OCI-LY3 (cell line): ENCODE data around the gene OBSCN.

ENCODE experiments used
- H2AFZ ChIP-seq: fragments of 200-600, 300-600 bp; shearing (Covaris generic); 2 replicates; pipeline ENCODE4 v1.6.0; 2014; ENCODE audit warnings: antibody characterized with exemption, low read depth, low read length
- H3K27ac ChIP-seq: fragments of 200-600, 300-600 bp; sonication (generic); 2 replicates; pipeline ENCODE4 v1.5.1; 2014; ENCODE audit warnings: mild to moderate bottlenecking, low read length, moderate library complexity, mixed read lengths
- H3K27me3 ChIP-seq: fragments of 200-600, 300-600 bp; sonication (generic); 2 replicates; pipeline ENCODE4 v1.6.1; 2014; ENCODE audit warnings: low read depth, low read length, mixed read lengths
- H3K36me3 ChIP-seq: fragments of 200-600, 300-600 bp; sonication (generic); replicated peaks from 2 replicates; pipeline ENCODE3; 2014; ENCODE audit warnings: low read depth, low read length, mixed read lengths
- H3K4me1 ChIP-seq: fragments of 300-600, 200-600 bp; sonication (generic); 2 replicates; pipeline ENCODE4 v1.6.1; 2014; ENCODE audit warnings: low read length, mixed read lengths
- H3K4me2 ChIP-seq: fragments of 200-600, 300-600 bp; sonication (generic); 2 replicates; pipeline ENCODE4 v1.6.1; 2014; ENCODE audit warnings: low read length, mixed read lengths
- H3K4me3 ChIP-seq: fragments of 300-600, 200-600 bp; sonication (generic); 2 replicates; pipeline ENCODE4 v1.5.1; 2014; ENCODE audit warnings: antibody characterized with exemption, mild to moderate bottlenecking, low read length, moderate library complexity
- H3K79me2 ChIP-seq: fragments of 300-600, 200-600 bp; shearing (Covaris generic); 2 replicates; pipeline ENCODE4 v1.6.1; 2014; ENCODE audit warnings: mild to moderate bottlenecking, low read length, mixed read lengths
- H3K9ac ChIP-seq: fragments of 300-600, 200-600 bp; shearing (Covaris generic); 2 replicates; pipeline ENCODE4 v1.6.0; 2014; ENCODE audit warnings: mild to moderate bottlenecking, low read length, moderate library complexity
- H3K9me3 ChIP-seq: fragments of 200-600, 300-600 bp; shearing (Covaris generic); 2 replicates; pipeline ENCODE4 v1.6.1; 2014; ENCODE audit warnings: low read length, mixed read lengths; ENCODE audit not compliant: insufficient read depth
- H4K20me1 ChIP-seq: fragments of 200-600, 300-600 bp; sonication (generic); 2 replicates; pipeline ENCODE4 v1.6.1; 2016; ENCODE audit warnings: low read length, mixed read lengths; ENCODE audit not compliant: insufficient read depth
- EZH2phosphoT487 ChIP-seq: fragments of 200-600 bp; shearing (Covaris generic); IDR thresholded peaks from 2 replicates; pipeline ENCODE4 v1.6.1; 2018; ENCODE audit warnings: antibody characterized with exemption, mixed run types, low read depth
- TF ChIP-seq, protein P1 (sequence below): fragments of 200-600, 300-600 bp; sonication (generic); IDR thresholded peaks from 2 replicates; pipeline ENCODE4 v1.5.1; 2014; ENCODE audit warnings: antibody characterized with exemption, low read length, low read depth

OBSCN gene

DNA sequence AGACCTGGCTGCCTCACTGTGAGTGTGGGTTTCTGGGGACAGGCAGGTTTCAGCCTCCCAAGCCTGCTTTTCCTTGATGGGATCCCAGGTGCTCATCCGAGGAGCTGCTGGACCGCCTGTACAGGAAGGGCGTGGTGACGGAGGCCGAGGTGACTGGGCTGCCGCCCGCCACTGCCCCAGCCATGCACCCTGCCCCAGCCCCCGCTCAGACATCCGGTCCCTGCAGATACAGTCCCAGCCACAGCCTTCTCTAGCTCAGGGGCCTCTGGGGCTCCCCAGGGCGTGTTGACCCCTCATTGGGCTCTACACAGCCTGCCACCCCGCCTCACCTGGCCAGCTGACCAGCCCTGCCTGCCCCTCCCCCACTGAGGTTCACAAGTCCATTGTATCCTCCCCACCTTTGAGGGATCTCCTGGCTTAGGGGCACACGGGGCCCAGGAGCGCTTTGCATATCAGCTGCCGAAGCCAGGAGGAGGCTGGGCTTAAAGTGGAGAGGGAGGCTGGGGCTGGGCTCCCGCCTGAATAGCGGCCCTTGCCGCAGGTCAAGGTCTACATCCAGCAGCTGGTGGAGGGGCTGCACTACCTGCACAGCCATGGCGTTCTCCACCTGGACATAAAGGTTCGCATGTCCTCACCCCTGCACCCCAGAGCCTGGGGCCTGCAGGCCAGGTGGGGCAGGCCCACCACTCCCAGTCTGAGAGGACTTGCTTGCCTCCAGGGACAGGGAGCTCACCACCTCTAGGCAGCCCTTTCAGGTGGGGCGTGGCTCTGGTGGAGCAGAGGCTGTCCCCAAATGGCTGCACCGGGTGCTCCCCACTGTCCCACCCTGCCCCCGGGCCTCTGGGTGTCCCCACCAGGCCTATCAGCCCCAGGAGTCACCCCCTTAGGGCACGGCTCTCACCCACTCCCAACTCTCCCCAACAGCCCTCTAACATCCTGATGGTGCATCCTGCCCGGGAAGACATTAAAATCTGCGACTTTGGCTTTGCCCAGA, 160.3 kb downstream of the OBSCN start:
- Histone ChIP-seq H3K36me3 (no peaks in the 10 kb centered on the region), H3K27ac (no peak overlapping the region), H3K27me3 (no peaks in the 10 kb centered on the region), H3K9ac (peak overlapping the region; percentile 28; the same call in 1 of the 2 replicates), H2AFZ (peak overlapping the region; percentile 40; the same call in 1 of the 2 replicates), H3K4me3 (peak overlapping the region; percentile 52), H4K20me1 (no peaks in the 10 kb centered on the region), H3K4me2 (peak overlapping the region; percentile 70), H3K4me1 (peaks cover 17% of the 10 kb centered on the region), H3K79me2 (no peaks in the 10 kb centered on the region), H3K9me3 (no peaks in the 10 kb centered on the region)
- TF ChIP-seq, protein P1, sequence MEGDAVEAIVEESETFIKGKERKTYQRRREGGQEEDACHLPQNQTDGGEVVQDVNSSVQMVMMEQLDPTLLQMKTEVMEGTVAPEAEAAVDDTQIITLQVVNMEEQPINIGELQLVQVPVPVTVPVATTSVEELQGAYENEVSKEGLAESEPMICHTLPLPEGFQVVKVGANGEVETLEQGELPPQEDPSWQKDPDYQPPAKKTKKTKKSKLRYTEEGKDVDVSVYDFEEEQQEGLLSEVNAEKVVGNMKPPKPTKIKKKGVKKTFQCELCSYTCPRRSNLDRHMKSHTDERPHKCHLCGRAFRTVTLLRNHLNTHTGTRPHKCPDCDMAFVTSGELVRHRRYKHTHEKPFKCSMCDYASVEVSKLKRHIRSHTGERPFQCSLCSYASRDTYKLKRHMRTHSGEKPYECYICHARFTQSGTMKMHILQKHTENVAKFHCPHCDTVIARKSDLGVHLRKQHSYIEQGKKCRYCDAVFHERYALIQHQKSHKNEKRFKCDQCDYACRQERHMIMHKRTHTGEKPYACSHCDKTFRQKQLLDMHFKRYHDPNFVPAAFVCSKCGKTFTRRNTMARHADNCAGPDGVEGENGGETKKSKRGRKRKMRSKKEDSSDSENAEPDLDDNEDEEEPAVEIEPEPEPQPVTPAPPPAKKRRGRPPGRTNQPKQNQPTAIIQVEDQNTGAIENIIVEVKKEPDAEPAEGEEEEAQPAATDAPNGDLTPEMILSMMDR, result no peak
- no peak for TF ChIP-seq EZH2phosphoT487

DNA sequence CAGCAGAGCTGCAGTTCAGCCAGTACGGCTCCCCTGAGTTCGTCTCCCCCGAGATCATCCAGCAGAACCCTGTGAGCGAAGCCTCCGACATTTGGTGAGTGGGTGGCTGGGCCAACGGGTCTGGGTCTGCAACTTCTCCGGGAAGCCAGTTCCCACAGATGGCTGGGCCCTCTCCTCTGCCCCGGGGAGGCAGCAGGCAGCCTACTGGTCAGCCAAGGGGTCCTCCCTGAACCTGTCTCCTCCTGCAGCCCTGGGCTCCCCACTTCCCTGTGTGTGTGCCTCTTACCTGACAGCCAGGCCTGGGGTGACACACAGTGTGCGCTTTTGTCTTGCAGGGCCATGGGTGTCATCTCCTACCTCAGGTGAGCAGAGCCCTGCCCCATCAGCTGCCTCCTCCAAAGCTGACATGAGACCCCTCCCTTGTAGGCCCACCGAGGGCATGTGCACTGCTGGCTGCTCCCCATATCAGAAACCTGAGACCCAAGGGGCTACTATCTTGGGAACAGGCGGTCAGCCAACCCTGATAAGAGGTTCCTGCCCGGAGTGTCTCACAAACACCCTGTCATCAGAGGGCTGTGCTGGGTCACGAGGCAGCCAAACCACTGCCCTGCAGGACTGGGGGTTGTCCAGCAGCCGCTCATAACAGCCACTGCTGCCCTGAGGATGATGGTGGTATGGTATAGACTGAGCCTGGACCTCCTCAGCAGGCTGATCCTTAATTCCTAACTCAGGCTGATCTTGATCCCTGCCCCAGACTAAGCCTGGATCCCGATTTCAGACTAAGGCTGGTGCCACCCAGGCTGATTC, 161.2 kb downstream of the OBSCN start:
- TF ChIP-seq, protein P1, result no peak
- no peak overlapping the region for H3K4me2 ChIP-seq

GRCh38 chr1:228369608-228370438, 162.0 kb downstream of the OBSCN start:
- no peaks in the 10 kb centered on the region for H4K20me1 ChIP-seq
- H3K79me2 ChIP-seq, result no peaks in the 10 kb centered on the region
- peaks cover 17% of the 10 kb centered on the region for H3K4me1 ChIP-seq
- no peak overlapping the region for H3K9ac ChIP-seq
- TF ChIP-seq, protein P1, result no peak
- TF ChIP-seq EZH2phosphoT487, result no peak
- no peaks in the 10 kb centered on the region for H3K27me3 ChIP-seq
- no peak overlapping the region for H3K27ac ChIP-seq
- H3K9me3 ChIP-seq, result no peaks in the 10 kb centered on the region
- no peak overlapping the region for H2AFZ ChIP-seq
- no peaks in the 10 kb centered on the region for H3K36me3 ChIP-seq
- H3K4me2 ChIP-seq, result no peak overlapping the region
- H3K4me3 ChIP-seq, result no peak overlapping the region

More for the DNA sequence above, 161.2 kb downstream of the OBSCN start:
- no peak overlapping the region for H3K27ac ChIP-seq
- no peak overlapping the region for H3K9ac ChIP-seq
- no peaks in the 10 kb centered on the region for H3K36me3 ChIP-seq
- no peaks in the 10 kb centered on the region for H3K9me3 ChIP-seq
- H3K4me1 ChIP-seq, result peaks cover 17% of the 10 kb centered on the region
- no peak overlapping the region for H2AFZ ChIP-seq
- H3K79me2 ChIP-seq, result no peaks in the 10 kb centered on the region
- no peak overlapping the region for H3K4me3 ChIP-seq
- H3K27me3 ChIP-seq, result no peaks in the 10 kb centered on the region
- no peaks in the 10 kb centered on the region for H4K20me1 ChIP-seq
